GM21717 (cell line): Measurements from ENCODE around the gene UBE2L6.

ENCODE experiments used
- ATAC-seq: cut with Tn5 transposase; IDR thresholded peaks from one replicate; pipeline ENCODE4 v1.9.1; 2021; ENCODE audit warnings: mild to moderate bottlenecking, moderate library complexity; ENCODE audit not compliant: unreplicated experiment

Gene UBE2L6

DNA sequence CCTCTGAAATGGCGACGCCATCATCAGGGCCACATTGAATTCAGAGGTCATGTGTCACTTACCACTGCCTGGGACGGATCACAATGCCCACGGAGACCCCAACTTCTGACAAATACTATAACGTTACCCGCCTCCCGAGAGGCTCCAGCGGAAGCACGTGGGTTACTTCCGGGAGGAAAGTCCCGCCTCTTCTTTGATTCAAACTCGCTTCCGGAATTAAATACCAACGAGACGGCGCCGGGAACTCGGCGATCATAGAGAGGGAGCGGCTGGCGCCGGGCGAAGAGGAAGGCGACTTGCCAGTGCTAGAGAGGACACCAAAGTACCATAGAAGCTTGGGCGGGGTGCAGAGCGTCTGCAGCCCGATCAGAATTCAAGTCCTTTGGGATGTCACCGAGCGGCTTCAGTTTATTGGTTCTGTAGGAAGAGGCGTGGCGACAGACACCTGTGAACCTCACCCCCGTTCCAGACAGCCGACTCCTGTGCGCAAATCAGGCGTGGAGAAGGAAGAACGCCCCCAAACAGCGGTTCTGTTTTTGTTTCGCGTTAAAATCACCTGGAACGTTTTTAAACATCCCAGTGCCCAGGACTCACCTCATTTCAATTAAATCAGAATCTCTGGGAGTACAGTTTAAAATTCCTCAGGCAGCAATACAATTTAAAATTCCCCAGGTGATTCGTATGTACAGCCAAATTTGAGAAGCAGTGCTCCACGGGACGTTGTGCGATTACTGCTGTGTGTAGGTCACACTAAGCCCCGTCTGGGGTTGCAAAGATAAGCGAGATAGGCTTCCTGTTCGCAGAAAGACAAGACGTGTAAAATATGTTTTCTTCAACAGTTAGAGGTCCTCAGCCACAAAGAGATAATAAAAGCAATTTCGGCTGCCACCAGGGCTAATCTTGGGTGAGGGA, 36.6 kb downstream of the UBE2L6 start, which contains the start of gene TIMM10:
Gene TIMM10, minus strand, starts transcription at position 159 of the 912 bp plus-strand sequence. CDS start 565 bp downstream, outside the sequence.
- peak; percentile 99 for ATAC-seq

DNA sequence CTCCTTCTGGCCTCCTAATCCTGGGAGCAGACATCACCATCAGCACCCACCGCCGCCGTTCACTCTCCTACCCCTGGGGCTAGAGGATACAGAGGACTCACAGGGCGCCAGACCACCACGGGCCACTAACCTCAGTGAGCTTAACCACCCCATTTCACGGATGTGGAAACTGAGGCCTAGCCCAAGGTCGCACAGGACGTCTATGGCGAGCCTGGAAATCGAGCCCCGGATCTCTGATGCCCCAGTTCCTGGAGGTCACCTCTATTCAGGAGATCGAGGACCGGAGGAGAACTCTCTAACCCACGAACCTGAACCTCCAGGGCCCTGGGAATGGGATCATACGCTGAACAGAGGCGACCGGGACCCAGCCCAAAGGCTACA, 37.3 kb downstream of the UBE2L6 start:
- ATAC-seq: peak; percentile 1

DNA sequence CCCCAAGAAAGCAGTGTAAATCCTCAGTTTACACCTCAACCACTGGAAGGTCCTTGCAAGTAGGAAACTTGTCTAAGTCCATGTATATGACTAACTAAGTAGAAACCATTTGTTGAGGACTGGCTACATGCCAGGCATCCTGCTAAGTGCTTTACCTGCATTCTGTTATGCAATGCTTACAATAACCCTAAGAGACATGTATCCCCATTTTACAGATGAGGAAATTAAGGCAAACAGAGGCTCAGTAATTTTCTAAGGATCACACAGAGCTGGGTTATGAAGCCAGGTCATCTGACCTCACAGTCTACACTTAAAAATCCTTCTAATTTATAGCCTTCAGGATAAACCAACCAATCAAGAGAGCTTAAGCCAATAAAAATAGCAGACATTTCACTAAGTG, 38.5 kb downstream of the UBE2L6 start:
- ATAC-seq: no peak

DNA sequence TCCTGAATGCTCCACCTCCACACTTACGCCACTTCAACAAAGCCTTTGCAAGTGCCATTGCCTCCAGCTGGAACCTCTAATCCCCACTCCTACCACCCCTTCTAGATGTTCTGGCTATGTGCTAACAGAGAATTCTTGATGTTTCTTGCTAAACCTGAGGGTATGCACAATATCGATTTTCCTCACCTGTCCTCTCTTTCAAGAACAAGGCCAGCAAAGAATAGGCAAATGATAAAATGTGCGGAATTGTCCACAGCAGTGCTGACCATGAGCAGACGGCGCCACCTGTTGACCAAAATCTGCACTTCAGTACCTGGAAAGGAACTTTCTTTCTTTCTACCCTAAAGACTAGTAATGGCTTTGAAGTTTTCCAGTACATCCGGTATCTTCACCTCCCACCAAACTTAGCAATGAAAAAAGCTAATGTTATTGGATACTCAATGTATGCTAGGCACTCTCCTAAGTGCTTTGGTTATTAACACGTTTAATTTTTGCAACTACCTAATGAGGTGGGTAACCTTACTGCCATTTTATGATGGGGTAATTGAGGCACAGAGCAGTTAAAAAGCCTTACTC, 40.3 kb downstream of the UBE2L6 start:
- no peak for ATAC-seq

DNA sequence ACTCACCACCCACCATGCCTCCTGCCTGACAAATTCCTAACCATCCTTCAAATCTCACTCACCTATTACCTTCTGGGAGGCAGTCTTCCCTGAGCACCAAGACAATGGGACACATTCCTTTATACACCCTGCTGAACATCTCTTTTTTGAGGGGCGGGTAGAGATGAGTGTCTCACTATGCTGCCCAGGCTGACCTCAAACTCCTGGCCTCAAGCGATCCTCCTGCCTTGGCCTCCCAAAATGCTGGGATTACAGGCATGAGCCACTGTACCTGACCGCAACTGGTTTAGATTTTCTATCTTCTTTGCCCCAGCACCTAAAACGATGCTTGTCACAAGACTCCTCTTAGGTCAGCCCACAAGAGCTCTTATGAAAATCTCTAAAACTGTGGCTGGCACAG, 44.1 kb downstream of the UBE2L6 start:
- no peak for ATAC-seq

DNA sequence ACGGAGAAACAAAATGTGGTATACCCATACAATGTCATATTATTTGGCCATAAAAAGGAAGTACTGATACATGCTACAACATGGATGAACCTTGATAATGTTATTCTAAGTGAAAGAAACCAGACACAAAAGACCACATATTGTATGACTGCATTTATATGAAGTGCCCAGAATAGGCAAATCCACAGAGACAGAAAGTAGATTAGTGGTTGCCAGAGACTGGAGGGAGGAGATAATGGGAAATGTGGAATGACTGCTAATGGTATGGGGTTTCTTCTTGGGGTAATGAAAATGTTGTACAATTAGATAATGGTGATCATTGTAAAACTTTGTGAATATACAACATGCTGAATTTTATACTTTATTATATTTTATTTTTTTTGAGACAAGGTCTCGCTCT, 46.4 kb downstream of the UBE2L6 start:
- ATAC-seq: no peak

DNA sequence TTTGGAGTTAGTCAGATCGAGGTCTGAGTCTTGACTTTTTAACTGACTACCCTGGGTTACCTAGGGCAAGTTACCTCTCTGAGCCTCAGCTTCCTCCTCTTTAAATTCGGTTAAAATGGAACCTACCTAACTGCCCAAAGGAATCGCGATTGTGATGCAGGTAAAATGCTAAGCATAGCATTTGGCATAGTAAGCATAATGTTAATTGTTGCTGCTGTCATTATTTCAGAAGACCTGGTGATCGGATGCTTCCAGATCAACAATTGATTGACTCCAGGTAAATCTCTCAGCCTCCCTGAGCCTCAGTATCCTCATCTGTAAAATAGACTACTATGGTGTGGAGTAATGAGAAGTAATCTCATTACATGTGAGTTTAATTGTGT, 51.4 kb downstream of the UBE2L6 start:
- no peak for ATAC-seq

DNA sequence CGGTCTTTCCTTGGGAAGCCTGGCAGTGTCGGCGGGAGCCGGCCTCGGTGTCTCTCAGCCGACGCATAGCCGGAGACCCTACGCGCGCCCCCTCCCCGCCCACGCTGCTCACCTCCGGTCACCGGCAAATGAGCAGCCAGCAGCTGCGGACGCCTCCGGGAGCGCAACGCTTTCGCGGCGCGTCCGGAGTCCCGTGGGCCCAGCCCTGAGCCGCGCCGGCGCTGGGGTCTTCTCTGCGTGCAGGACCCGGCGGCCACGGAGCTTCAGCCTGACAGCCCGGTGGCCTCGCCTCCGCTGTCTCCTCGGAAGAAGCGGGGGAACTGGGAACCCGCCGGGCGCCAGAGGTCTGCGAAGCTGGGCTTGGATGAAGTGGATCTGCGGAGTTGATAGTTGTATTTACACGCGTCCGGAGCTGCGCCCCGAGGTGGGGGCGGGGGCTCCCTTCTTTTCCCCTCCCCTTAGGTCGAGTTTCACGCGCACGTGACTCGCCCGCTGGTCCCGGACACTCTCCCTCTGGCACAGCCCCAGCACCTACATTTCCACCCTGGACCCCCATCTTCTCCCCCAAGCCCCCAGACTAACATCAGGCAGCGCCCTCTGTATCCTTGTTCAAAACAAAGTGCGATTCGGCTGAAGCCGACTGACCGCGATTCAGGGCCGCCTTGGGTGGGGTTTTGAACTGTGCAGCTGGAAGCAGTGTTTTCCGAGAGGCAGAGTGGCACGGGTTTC, 52.0 kb downstream of the UBE2L6 start, which contains the start of gene SLC43A1:
Gene SLC43A1, minus strand, starts transcription at position 371 of the 729 bp plus-strand sequence. CDS start 1,591 bp downstream, outside the sequence.
- peak; percentile 40 for ATAC-seq

DNA sequence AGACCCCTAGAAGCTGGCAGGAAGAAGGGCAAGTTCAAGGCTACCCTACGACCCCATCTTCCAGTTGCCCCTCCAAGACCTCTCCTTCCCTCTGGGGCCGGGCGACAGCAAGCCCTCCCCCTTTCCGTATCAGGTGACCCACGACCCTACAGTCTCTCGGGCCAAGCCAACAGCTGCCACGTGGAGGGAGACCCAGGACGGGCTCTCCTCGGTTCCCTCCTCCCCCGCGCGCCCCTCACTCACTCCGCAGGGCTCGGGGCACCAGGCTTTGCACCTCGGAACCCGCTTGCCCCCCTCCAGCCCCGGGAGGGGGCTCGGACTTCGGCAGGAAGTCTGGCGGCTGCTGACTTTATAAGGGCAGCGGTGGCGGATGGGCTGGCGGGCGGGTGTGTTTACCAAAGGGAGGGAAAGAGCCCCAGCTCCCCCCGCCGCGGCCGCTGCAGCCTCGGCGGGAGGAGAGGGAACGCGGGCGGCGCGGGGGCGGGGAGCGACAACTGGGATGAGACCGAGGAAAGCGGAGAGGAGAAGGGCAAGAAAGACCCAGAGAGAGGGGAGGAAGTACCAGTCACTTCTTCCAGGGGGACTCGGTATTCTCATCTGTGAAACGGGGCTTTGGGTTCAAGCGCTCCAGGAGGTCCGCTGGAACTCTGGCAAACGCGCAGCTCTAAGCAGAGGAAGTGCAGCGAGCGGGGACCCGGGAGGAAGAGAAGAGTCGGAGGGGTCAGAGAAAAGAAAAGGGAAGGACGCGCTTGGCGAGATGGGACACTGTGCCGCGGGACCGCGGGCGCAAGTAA, 52.7 kb downstream of the UBE2L6 start:
- ATAC-seq: peak; percentile 43

DNA sequence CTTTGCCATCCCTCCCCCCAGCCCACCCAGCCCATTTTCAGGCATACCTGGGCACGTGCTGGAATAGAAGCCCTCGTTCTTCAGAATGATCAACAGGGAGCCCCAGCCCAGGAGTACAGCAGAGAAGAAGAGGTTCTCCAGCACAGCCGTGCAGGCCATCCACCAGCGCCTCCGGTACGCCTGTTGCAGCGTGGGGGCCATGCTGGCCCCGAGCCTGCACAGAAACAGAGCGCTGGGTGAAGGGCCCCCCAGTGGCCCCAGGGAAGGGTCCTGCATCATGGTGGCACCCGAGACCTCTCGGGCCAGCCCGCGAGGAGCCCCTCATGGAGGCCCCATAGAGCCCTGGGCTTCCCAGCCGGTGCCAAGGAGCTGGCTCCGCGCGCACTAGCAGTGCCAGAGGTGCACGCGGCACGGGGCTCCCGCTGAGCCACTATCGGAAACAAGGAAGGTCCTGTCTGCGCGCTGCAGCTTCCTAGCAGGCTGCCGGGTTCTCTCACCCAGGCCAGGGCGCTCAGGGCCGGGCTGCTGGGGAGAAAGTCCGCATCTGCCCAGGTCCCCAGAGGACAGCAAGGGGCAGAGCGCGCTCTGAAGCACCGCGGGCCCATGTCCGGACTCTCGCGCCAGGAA, 53.4 kb downstream of the UBE2L6 start:
- peak; percentile 32 for ATAC-seq

DNA sequence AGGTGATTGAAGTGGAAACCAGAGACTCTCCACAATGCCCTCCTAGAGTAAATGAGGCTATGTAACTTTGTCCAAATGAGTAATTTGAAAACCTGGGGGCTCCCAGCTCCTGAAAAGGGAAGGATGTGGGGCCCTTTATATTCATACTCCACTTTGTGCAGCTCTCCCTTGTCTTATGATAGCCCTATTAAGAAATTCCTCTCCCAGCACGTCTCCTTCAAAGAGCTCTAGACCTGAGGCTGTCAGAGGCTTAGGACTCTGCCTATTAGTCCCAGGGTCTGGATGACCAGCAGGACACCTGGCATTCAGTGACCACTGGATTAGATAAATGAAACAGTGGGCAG, 54.0 kb downstream of the UBE2L6 start:
- no peak for ATAC-seq

DNA sequence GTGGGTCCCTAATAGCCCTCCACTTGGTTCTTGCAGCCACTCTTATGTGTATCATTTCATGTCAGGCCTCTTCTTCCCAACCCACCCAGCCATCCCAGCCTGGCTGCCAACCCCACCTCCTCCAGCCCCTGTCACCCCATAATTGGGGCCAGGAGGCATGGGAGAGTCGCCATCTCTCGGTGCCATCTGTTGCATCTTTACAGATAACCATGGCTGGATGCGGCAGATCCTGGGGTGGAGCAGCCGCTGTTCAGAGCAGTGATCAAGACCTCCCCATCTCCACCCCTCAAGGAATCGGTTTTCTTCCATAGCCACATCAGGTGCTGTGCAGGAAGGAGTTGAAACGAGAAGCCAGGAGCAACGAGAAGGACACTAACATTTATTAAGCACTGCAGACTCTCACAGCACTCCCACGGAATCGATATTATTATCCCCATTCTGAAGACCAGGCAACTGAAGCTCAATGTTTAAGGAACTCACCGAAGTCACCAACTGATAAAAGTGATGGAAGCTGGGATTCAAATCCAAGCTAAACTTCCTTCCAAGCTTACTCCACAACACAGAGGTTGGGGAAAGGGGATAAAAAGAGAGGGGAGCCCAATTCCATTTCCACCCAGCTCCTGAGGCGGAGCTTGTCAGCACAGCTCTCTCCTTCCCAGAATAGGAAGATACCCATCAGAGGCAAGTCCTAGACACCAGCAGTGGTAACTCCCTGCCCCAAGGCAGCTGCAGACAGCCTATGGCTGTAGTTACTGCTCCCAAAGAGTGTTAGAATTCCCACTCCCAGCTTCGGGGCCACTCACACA, 54.6 kb downstream of the UBE2L6 start:
- no peak for ATAC-seq

DNA sequence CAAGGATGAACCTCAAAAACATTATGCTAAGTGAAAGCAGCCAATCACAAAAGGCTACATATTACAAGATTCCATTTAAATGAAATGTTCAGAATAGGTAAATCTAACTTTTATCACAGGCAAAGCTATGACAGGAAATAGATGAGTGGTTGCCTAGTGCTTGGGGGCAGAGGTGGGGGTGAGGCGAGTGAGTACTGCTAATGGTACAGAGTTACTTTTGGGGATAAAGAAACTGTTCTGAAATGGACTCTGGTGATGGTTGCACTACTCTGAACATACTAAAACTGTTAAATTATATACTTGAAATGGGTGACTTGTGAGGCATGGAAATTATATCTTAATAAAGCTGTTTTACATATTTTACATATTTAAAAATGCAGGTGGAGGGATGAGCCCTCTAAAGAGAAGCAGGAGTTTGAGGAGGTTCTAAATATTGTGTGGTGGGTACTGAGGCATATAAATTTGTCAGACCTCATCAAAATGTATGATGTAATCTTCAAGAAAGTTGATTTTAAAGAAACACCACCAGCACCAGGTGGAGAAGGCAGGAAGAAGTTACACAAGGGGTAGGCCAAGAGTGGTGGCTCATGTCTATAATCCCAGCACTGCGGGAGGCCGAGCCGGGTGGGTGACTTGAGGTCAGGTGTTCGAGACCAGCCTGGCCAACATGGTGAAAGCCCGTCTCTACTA, 55.6 kb downstream of the UBE2L6 start:
- ATAC-seq: no peak

DNA sequence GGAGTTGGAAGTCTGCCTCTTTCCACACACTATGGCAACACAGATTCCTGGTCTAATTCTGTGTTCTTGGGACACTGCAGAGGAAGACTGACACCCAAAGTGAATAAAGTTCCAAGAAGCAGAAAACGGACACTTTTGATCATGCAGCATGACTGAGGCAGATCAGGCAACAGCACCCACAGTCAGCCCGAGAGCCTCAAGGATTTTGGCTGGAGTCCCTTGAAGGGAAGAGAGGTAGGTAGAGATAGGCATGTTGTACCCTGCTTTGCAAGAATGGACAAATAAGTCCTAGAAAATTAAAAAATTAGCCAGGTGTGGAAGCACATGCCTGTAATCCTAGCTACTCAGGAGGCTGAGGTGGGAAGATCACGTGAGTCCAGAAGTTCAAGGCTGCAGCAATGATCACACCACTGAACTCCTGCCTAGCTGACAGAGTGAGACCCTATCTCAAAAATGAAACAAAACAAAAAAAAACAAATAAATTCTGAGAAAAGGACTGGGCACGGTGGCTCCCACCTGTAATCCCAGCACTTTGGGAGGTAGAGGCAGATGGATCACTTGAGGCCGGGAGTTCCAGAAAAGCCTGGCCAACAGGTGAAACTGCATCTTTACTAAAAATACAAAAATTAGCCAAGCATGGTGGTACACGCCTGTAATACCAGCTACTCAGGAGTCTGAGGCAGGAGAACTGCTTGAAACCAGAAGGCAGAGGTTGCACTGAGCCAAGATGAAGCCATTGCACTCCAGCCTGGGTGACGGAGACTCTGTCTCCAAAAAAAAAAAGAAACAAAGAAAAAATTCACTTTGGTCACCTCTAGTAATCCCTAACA, 58.9 kb downstream of the UBE2L6 start:
- no peak for ATAC-seq

DNA sequence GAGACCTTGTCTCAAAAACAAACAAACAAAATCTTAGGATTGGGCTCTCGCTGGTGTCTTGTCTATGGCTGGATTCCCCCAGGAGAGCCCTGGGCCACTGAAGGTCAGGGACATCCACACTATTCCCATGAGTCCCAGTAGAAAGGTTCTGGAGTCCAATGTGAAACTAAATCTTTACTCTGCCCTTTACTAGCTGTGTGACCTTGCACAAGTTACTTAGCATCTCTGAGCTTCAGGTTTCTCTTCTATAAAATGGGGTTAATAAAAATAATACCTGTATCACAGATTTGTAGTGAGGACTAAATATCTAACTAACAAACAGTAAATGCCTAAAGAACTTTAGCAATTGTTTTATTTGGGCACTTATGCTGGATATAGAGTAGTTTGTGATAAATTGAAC, 61.0 kb downstream of the UBE2L6 start:
- no peak for ATAC-seq

DNA sequence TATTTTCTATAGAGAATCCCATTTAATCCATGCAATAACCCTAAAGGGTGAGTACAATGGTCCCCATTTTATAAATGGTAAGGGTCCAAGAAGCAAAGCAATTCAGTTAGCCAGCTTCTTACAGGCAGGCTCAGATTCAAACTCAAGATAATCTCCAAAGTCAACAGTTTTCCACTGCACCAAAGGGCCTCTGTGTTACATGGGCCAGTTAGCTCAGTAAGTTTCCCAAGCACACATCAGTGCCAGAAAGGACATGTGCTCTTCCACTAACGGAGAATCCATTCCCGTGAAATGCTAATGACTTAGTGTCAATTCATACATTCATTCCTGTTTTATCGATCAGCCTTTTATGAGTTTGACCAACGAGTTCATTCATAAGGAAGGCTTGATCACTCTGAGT, 63.0 kb downstream of the UBE2L6 start:
- no peak for ATAC-seq

DNA sequence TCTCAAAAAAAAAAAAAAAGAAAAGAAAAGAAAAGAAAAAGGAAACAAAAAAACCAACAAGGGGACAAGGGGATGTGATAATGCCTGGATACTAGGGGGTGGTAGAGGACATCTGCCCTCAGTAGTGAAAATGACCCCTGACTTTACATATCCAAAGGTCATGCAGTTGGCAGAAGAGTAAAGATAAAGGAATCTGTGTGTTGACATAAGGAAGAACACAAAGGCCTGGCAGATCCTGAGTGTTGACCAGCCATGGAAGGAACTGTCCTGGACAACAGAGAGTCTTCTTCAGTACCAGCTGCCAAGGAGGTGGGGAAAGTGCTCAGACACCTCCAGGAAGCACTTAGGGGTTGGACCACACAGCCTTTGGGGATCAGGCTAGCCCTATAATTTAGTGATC, 64.6 kb downstream of the UBE2L6 start:
- no peak for ATAC-seq

DNA sequence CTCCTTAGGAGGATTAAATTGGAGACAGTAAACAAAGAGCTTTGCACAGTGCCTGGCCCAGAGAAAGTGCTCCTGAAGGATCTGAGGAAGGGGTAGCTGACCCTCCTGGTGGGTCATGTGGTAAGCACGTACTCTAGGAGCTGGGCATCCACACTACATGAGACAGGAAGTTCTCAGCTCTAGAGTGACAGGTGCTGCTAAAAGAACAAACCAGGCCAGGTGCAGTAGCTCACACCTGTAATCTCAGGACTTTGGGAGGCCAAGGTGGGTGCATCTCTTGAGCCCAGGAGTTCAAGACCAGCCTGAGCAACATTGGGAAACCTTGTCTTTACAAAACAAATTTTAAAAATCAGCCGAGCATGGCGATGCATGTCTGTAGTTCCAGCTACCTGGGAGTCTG, 65.1 kb downstream of the UBE2L6 start:
- no peak for ATAC-seq
